Stimulated activated memory B cell treated with anti-CD40 and anti-IgM and Interleukin-4, amounts not matched to agents 10 μg/mL and 1 μg/mL and 100 μg/mL, for 72 hours (primary cell): ENCODE data around the gene MELTF.

ENCODE experiments used
- ATAC-seq: fragments of 150-1000 bp; cut with Tn5 transposase; 2 replicates; pipeline ENCODE4 v1.10.0; 2021
- H3K27ac Mint-ChIP-seq: one replicate; pipeline ENCODE4 v1.8.0; 2022; ENCODE audit warnings: mild to moderate bottlenecking, mixed read lengths
- H3K27me3 Mint-ChIP-seq: one replicate; pipeline ENCODE4 v1.8.0; 2022; ENCODE audit warnings: mixed read lengths
- H3K36me3 Mint-ChIP-seq: one replicate; pipeline ENCODE4 v1.8.0; 2022; ENCODE audit warnings: mixed read lengths
- H3K4me1 Mint-ChIP-seq: one replicate; pipeline ENCODE4 v1.8.0; 2022; ENCODE audit warnings: mixed read lengths
- H3K4me3 Mint-ChIP-seq: one replicate; pipeline ENCODE4 v1.8.0; 2022; ENCODE audit warnings: mild to moderate bottlenecking, moderate library complexity, mixed read lengths
- H3K9me3 Mint-ChIP-seq: one replicate; pipeline ENCODE4 v1.8.0; 2022; ENCODE audit warnings: mixed read lengths

Gene MELTF

GRCh38 chr3:197007296-197007940 is 22.2 kb downstream of the MELTF start:
- H3K4me3 Mint-ChIP-seq = no peak overlapping the region
- peaks cover 17% of the 10 kb centered on the region for H3K4me1 Mint-ChIP-seq
- no peaks in the 10 kb centered on the region for H3K9me3 Mint-ChIP-seq
- H3K27ac Mint-ChIP-seq = no peak overlapping the region
- peaks cover 44% of the 10 kb centered on the region for H3K27me3 Mint-ChIP-seq
- peaks cover 14% of the 10 kb centered on the region for H3K36me3 Mint-ChIP-seq
- ATAC-seq = no peak

DNA sequence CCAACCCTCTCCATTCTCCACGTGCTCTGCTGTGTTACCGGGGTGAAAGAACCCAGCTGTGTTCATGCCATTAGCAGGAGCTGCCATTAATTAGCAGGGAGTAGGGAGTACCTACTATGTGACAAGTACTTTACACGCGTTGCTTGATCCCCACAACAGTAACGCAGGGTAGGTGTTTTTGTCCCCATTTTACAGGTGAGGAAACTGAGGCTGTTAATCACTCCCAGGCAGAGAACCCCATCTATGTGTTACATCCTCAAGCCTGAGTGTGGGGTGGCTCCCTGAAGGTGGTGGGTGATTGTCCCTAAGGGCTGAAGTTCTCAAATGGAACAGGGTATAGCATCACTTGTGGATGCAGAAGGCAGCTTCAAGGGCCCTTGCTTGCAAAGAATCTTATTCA is 22.8 kb downstream of the MELTF start:
- no peak for ATAC-seq
- H3K27ac Mint-ChIP-seq = no peak overlapping the region
- H3K36me3 Mint-ChIP-seq = peaks cover 14% of the 10 kb centered on the region
- peaks cover 44% of the 10 kb centered on the region for H3K27me3 Mint-ChIP-seq
- H3K4me1 Mint-ChIP-seq = peaks cover 18% of the 10 kb centered on the region
- no peak overlapping the region for H3K4me3 Mint-ChIP-seq
- H3K9me3 Mint-ChIP-seq = no peaks in the 10 kb centered on the region

DNA sequence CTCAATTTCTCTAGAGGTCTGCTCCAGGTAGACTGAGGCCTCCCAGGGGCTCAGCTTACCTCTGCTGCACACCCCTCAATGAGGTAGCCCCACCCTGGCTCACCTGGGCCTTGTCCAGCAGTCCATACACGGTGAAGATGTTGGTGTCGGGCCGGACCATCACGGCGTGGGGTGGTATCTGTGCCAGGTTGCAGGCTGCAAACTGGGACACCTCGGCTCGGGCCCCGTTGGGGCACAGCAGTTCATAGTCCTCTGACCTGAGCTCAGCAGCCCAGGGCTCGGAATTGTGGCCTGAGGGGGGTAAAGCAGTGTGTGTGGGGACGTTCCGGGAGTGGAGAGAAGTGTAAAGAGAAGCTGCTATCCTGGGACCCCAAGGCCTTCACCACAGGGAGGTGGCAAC is 23.2 kb downstream of the MELTF start:
- H3K4me3 Mint-ChIP-seq = no peak overlapping the region
- H3K27ac Mint-ChIP-seq = no peak overlapping the region
- no peaks in the 10 kb centered on the region for H3K9me3 Mint-ChIP-seq
- H3K27me3 Mint-ChIP-seq = peaks cover 44% of the 10 kb centered on the region
- H3K36me3 Mint-ChIP-seq = peaks cover 14% of the 10 kb centered on the region
- ATAC-seq = no peak
- peaks cover 22% of the 10 kb centered on the region for H3K4me1 Mint-ChIP-seq

- H3K4me1 Mint-ChIP-seq = peaks cover 25% of the 10 kb centered on the region
- no peaks in the 10 kb centered on the region for H3K9me3 Mint-ChIP-seq
- ATAC-seq = peak; percentile 17
- H3K27me3 Mint-ChIP-seq = peaks cover 22% of the 10 kb centered on the region
- peak overlapping the region; percentile 86 for H3K4me3 Mint-ChIP-seq
- peak overlapping the region; percentile 76 for H3K27ac Mint-ChIP-seq
- peaks cover 14% of the 10 kb centered on the region for H3K36me3 Mint-ChIP-seq
Measured at GRCh38 chr3:197003461-197004385, 25.9 kb downstream of the MELTF start.

GRCh38 chr3:197002701-197003454 is 26.7 kb downstream of the MELTF start:
- peaks cover 25% of the 10 kb centered on the region for H3K4me1 Mint-ChIP-seq
- peak overlapping the region; percentile 76 for H3K27ac Mint-ChIP-seq

GRCh38 chr3:197001972-197002700 is 27.5 kb downstream of the MELTF start:
- peak; percentile 27 for ATAC-seq
- peak overlapping the region; percentile 74 for H3K4me3 Mint-ChIP-seq
- H3K27ac Mint-ChIP-seq = peak overlapping the region; percentile 57
- no peaks in the 10 kb centered on the region for H3K9me3 Mint-ChIP-seq
- peaks cover 25% of the 10 kb centered on the region for H3K4me1 Mint-ChIP-seq
- peaks cover 21% of the 10 kb centered on the region for H3K27me3 Mint-ChIP-seq
- H3K36me3 Mint-ChIP-seq = peaks cover 14% of the 10 kb centered on the region

More at GRCh38 chr3:197002701-197003454, 26.7 kb downstream of the MELTF start:
- no peaks in the 10 kb centered on the region for H3K9me3 Mint-ChIP-seq
- ATAC-seq = peak; percentile 87
- H3K36me3 Mint-ChIP-seq = peaks cover 14% of the 10 kb centered on the region
- no peak overlapping the region for H3K4me3 Mint-ChIP-seq
- H3K27me3 Mint-ChIP-seq = peaks cover 21% of the 10 kb centered on the region

DNA sequence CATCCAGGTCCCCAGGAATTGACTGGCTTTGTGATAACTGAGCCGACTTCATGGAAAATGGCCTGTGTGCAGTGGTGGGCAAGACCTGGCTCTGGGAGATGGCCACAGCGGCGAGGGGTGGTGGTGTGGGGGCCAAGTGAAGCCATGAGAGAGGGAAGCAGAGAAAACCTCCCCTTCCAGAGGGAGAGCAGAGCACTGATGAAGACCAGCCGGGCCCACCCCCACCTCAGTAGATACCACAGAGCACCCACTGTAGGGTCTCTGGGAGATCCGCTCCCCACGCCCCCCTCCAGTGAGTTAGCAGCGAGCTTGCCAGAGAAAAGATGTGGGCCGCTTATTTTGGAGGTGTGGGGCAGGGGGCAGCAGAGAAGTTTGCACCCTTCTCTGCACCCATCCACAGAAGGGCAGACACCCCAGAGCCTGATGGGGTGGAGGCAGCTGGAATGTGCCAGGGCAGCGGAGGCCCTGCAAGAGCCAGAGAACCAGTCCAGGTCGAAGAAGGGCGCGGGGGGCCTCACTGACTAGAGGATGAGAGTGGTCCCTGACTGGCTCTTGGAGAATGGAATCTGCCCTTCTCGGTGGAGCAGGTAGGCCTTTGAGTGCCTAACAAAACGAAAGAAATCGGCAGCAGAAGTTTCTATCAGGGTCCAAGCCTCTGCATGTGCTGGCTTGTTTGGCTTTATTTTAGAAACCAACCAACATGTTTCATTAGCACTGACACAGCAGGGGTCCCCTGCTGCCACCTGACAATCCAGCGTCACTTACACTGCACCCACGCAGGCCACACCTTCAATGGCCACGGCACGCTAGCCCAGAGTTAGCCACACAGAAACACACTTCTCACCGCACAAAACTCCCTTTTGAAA is 28.3 kb downstream of the MELTF start:
- H3K9me3 Mint-ChIP-seq = no peaks in the 10 kb centered on the region
- H3K36me3 Mint-ChIP-seq = peaks cover 14% of the 10 kb centered on the region
- H3K4me1 Mint-ChIP-seq = peaks cover 25% of the 10 kb centered on the region
- H3K27me3 Mint-ChIP-seq = peaks cover 18% of the 10 kb centered on the region
- no peak for ATAC-seq
- H3K27ac Mint-ChIP-seq = peak overlapping the region; percentile 57
- peak overlapping the region; percentile 74 for H3K4me3 Mint-ChIP-seq

DNA sequence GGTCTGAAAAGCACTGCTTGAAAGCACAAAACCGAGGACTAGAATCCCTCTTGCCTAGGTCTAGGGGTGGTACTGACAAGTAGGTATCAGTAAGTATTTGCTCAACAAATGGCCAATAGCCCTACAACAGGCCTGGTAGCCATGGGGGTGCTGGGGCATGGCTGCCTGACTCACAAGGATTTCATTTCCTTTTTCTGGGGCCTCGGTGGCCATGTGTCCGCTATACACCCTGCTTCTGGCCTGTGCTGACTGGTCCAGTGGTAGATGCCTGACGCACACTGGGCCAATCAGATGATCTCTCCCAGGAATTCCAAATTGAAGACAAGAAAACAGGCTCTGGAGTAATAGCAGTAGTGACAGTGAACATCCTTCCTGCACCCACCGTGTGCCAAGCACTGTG is 29.4 kb downstream of the MELTF start:
- ATAC-seq = no peak
- Mint-ChIP-seq H3K27me3 (peaks cover 8% of the 10 kb centered on the region), H3K4me3 (no peak overlapping the region), H3K4me1 (peaks cover 25% of the 10 kb centered on the region), H3K36me3 (peaks cover 5% of the 10 kb centered on the region), H3K9me3 (no peaks in the 10 kb centered on the region), H3K27ac (no peak overlapping the region)

DNA sequence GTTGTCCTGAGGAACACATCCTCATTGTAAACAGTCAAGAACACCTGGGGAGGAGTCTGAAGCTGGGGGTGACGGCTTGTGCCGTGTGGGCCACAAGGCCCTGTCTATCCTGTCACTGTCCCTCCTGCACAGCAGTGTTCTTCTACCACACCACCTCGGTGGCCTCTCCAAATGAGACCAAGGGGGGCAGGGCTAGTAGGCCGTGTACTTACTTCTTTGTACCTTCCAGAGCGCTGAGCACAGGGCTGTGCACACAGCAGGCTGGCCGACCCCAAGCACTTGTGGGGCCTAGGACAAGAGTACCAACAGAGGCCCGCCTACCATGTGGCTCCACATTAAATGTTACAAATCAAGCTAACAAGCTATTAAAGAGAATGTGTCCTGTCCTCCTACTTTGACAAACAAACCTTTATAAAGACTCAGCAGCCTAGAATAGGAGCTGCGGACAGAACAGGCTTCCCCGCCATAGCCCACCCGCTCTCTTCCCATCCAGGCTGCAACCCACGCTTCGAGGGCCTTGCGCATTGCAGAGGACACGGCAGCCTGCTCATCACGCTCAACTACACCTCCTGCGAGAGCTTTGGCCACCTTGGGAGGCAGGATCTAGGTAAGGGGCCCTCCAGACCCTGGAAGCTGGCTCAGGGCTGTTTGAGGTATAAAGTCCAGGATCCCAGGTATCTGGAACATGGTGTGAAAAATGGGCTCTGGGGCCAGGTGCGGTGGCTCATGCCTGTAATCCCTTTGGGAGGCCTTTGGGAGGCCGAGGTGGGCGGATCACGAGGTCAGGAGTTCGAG is 30.5 kb downstream of the MELTF start:
- Mint-ChIP-seq H3K4me1 (peaks cover 19% of the 10 kb centered on the region), H3K9me3 (no peaks in the 10 kb centered on the region), H3K4me3 (no peak overlapping the region), H3K27ac (no peak overlapping the region), H3K27me3 (no peaks in the 10 kb centered on the region), H3K36me3 (no peaks in the 10 kb centered on the region)
- no peak for ATAC-seq

DNA sequence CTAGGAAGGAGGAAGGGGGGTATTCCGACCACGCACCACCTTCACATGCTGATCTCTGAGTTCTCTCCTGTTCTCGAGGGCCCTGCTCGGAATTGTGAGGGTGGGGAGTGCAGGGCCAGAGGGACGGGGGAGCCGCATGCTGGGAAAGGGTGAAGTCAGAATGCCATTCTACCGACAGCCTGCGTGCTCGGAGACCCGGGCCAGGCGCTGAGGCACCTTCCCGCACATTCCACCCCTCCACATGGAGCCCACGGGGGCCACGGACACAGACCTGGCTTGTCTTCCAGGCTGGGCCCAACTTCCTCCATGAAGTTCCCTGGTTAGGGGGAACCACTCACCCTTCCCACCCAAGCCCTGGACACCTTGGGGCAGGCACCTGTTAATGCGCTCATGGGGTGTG is 32.3 kb downstream of the MELTF start:
- no peak for ATAC-seq
- no peak overlapping the region for H3K4me3 Mint-ChIP-seq
- H3K27ac Mint-ChIP-seq = no peak overlapping the region
- H3K9me3 Mint-ChIP-seq = no peaks in the 10 kb centered on the region
- H3K36me3 Mint-ChIP-seq = no peaks in the 10 kb centered on the region
- peaks cover 13% of the 10 kb centered on the region for H3K4me1 Mint-ChIP-seq
- H3K27me3 Mint-ChIP-seq = no peaks in the 10 kb centered on the region

DNA sequence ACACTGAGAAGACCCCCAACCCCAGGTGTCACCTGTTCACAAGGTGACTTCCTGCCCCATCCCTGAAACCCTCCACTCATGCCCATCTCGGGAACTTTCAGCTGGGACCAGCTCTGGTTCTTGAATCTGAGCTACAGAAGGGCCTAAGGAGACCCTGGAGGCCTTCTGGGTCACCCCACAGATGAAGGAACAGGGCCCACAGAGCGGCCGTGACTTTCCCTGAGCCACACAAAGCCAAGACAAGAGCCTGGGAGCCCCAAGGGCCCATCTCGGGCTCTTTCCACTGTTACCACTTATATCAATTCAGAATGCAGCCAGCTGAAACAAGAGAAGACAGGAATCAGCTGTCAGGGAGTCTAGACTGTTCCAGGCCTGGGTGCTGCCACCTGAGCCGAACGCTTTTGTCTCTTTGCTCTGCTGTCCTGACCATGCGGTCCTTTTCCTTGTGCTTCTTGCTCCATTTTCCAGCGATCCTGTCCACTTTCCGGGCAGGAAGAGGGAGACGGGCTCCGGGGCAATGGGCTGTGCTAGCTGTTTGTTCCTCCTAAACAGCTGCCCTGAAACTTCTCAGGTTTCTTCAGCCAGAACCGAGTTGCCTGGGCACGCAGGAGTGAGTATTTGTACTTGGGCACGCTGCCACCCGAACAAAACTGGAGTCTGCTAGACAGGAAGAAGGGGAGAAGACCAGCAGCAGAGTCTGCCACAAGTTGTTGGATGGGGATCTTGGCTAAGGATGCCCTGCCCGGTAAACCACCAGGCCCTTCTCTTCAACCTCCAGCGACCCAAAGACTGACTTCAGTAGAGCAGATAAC is 33.0 kb downstream of the MELTF start:
- no peak for ATAC-seq
- Mint-ChIP-seq H3K27me3 (no peaks in the 10 kb centered on the region), H3K27ac (no peak overlapping the region), H3K36me3 (no peaks in the 10 kb centered on the region), H3K4me3 (no peak overlapping the region), H3K4me1 (peaks cover 10% of the 10 kb centered on the region), H3K9me3 (no peaks in the 10 kb centered on the region)

DNA sequence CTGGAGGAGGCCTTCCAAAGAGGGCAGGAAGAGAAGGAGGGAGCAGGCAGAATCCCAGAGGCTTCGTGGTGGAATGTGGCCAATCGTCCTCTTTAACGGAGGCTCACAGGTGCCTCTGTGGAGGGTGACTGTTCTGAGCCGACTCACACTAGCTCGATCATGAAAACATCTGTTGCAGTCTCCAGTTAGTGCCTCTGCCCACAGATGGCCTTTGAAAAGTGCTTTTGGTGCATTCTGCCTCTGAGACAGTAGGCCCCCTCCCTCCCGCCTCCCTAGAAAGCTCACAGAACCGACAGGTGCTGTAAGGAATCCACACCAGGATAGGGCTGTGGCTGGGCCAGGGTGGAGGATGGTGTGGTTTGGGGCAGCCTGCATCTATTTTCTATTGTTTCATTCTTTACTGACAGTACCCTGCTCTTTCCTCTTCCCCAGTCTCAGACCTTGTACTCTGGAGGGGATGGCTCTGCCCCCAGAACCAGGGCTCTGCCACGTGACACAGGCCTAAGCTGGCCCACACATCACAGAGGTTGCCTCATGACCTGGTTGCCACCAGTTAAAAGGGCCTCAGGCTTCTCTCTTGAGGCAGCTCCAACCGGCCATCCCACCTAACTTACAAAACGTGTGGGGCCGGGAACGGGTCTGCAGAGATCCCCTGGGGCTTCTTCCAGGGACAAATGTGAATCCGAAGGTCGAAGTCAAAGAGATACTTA is 33.8 kb downstream of the MELTF start:
- Mint-ChIP-seq H3K4me1 (peaks cover 1% of the 10 kb centered on the region), H3K27me3 (no peaks in the 10 kb centered on the region), H3K36me3 (no peaks in the 10 kb centered on the region), H3K27ac (no peak overlapping the region), H3K9me3 (no peaks in the 10 kb centered on the region), H3K4me3 (no peak overlapping the region)
- no peak for ATAC-seq
